Ovary (tissue), 9 donors: ENCODE results near the gene MED26. TPM values are rescaled to one million over a fixed set of nuclear protein-coding genes. Genes with fewer than 3 reads are reported as not detected.

Experiments used
- DNase-seq, 5 donors: peaks; one replicate each; pipeline ENCODE4 v3.0.0-alpha.2; 2019 to 2020
- H3K27ac ChIP-seq, 2 donors: fragments of 200-600 bp; one replicate each; pipeline versions ENCODE4 v1.5.1 to v1.8.0; 2019 to 2022
- H3K27me3 ChIP-seq: fragments of 200-600 bp; one replicate; pipeline ENCODE4 v1.8.0; 2022
- H3K36me3 ChIP-seq: fragments of 200-600 bp; sonication (generic); one replicate; pipeline ENCODE4 v1.5.1; 2019
- H3K4me1 ChIP-seq: one replicate; pipeline ENCODE4 v1.8.1; 2013; ENCODE audit warnings: mild to moderate bottlenecking, moderate library complexity; ENCODE audit not compliant: insufficient read depth
- H3K4me3 ChIP-seq: fragments of 200-600 bp; sonication (generic); one replicate; pipeline ENCODE4 v1.5.1; 2017
- H3K9me3 ChIP-seq, 2 donors: fragments of 200-600 bp in 1 of 2; sonication (generic) in 1 of 2; one replicate each; pipeline versions ENCODE4 v1.5.1 to v1.8.1; 2013 to 2019; ENCODE audit warnings: mild to moderate bottlenecking in 1 of 2, moderate library complexity in 1 of 2
- CTCF ChIP-seq, 3 donors: fragments of 450-650 bp in 2 of 3; fragments of 200-600 bp in 1 of 3; IDR thresholded peaks; one replicate each; pipeline versions ENCODE4 v1.5.1 to v1.8.0; 2016 to 2022; ENCODE audit warnings: antibody characterized with exemption in 3 of 3, mild to moderate bottlenecking in 1 of 3
- EP300 ChIP-seq: sonication (generic); formaldehyde crosslinking; IDR thresholded peaks from one replicate; pipeline ENCODE4 v1.6.1; 2017; ENCODE audit warnings: antibody characterized with exemption
- POLR2A ChIP-seq: fragments of 450-650 bp; IDR thresholded peaks from one replicate; pipeline ENCODE4 v1.6.1; 2017; ENCODE audit warnings: antibody characterized with exemption, mild to moderate bottlenecking, moderate library complexity
- WGBS, 3 donors: extraction: QIAGEN DNeasy Blood & Tissue Kit in 1 of 3; methylation state at CpG; one replicate each; pipeline versions ENCODE4 v1.1.5 to v1.1.7; 2013 to 2017; 5-methylcytosine and 5-hydroxymethylcytosine counted together
- intact Hi-C, 4 donors: fragments of 100-400 bp; cut with DNase I; formaldehyde crosslinking; loops; one replicate each; pipeline versions ENCODE4 v1.11.0 to v1.15.1; 2022 to 2023
- polyA plus RNA-seq, 2 donors: library from polyadenylated mRNA; stranded (reverse); fragments of 200-250 nt in 1 of 2; fragments of 350-450 nt in 1 of 2; fragmentation: Illumina TruSeq in 1 of 2; extraction: RNeasy Lipid Tissue Mini Kit (QIAGEN cat#74804) in 1 of 2; gene quantifications; one replicate each; pipeline ENCODE4 v1.2.3, GENCODE V29; 2013 to 2014
- total RNA-seq, 7 donors: library from RNA; depleted of rRNA in 2 of 7; stranded (reverse); fragments of >200 nt in 2 of 7; fragmentation: NEBNext Ultra II Directional in 3 of 7; extraction: Animal tissue kit (Norgen Biotek cat#: 25700) in 3 of 7; gene quantifications; one replicate each; pipeline versions ENCODE4 v1.1.0 to v1.2.4, GENCODE V29; 2016 to 2023
- donor health status: DM: no; HTN: no; CAD: no; lungs with moderate emphysema.
- donor health status: DM: no; HTN: no; CAD: no.
- donor health status: Bipolar disorder and iron deficiency.
- donor health status: DM: yes; HTN: yes; CAD: no.
- donor health status: DM: no; HTN: no; CAD: no.
- donor health status: DM: yes; HTN: yes; CAD: no.

MED26 gene
- total and polyA plus RNA-seq, 9 donors = 3.0 to 13.2 (median 10.8) TPM

GRCh38 chr19:16573925-16574324 is 54.1 kb downstream of the MED26 start:
- DNase-seq = no peak
- H3K9me3 ChIP-seq = no peaks in the 10 kb centered on the region
- H3K27ac ChIP-seq = no peak overlapping the region
- TF ChIP-seq EP300 = no peak
- no peak for TF ChIP-seq POLR2A
- TF ChIP-seq CTCF (IDR thresholded peaks at IDR 0.05) = no peak
- H3K27me3 ChIP-seq = no peaks in the 10 kb centered on the region
- intact Hi-C loops = loop anchor here in 1 of 4 donors (5.0 kb wide), 1 partner anchor 53 kb away; the partner anchor contains the start of gene MED26
- no peaks in the 10 kb centered on the region for H3K36me3 ChIP-seq
- no peak overlapping the region for H3K4me3 ChIP-seq
- peaks cover 15% of the 10 kb centered on the region for H3K4me1 ChIP-seq

GRCh38 chr19:16573296-16573695 is 54.7 kb downstream of the MED26 start:
- intact Hi-C loops = loop anchor here in 1 of 4 donors (5.0 kb wide), 1 partner anchor 54 kb away; the partner anchor contains the start of gene MED26

GRCh38 chr19:16572332-16573211 is 55.4 kb downstream of the MED26 start, which contains the start of gene SLC35E1:
Gene SLC35E1, minus strand, starts transcription at chr19:16572415. Its CDS starts 51 bp downstream, at chr19:16572364.
- peak within 1 kb of the TSS; percentile 39 to 52 for H3K27ac ChIP-seq
- 0 to 1% (median 1%) methylated on average over 66 to 83 of the region's 83 CpGs for whole genome bisulfite sequencing, 3 donors
- H3K4me1 ChIP-seq = peaks cover 15% of the 10 kb centered on the region
- H3K4me3 ChIP-seq = peak within 1 kb of the TSS; percentile 79
- no peaks in the 10 kb centered on the region for H3K36me3 ChIP-seq
- no peaks in the 10 kb centered on the region for H3K27me3 ChIP-seq
- TF ChIP-seq CTCF (IDR thresholded peaks at IDR 0.05) = no peak
- peak; percentile 85 for TF ChIP-seq POLR2A
- intact Hi-C loops = loop anchor here in 1 of 4 donors (5.0 kb wide), 1 partner anchor 55 kb away; the partner anchor contains the start of gene MED26
- peak; percentile 93 to 96 (median 94) for DNase-seq
- H3K9me3 ChIP-seq = no peaks in the 10 kb centered on the region

More at GRCh38 chr19:16573296-16573695, 54.7 kb downstream of the MED26 start:
- H3K9me3 ChIP-seq = no peaks in the 10 kb centered on the region
- no peaks in the 10 kb centered on the region for H3K36me3 ChIP-seq
- WGBS, 3 donors = 54 to 62% (median 55%) methylated on average over 13 of the region's 13 CpGs
- H3K27ac ChIP-seq = peak overlapping the region in 1 of 2 donors; percentile 24
- DNase-seq = no peak
- peak overlapping the region; percentile 79 for H3K4me3 ChIP-seq
- H3K4me1 ChIP-seq = peaks cover 15% of the 10 kb centered on the region
- H3K27me3 ChIP-seq = no peaks in the 10 kb centered on the region
- TF ChIP-seq EP300 (no peak), CTCF (IDR thresholded peaks at IDR 0.05) (no peak)

DNA sequence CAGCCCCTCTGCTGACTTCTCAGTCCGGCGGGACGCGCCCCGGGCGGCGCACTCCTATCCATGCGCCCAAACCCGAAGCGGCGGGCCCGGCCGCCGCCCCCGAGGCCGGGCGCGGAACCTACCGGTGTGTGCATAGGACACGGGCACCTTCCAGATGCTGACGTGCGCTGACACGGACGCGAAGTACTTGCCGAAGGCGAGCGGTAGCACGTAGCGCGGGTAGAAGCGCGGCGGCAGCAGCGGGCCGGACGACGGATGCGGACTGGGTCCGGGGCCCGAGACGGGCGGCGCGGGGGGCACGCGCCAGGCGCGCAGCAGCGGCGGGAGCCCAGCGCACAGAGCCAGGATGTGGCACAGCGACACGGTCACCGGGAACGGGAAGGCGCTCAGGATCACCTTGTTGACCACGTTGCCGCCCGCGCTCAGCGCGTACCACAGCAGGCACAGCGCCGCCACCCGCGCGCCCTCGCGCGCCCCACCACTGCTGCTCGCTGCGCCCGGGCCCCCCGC is 56.1 kb downstream of the MED26 start:
- H3K27me3 ChIP-seq = no peaks in the 10 kb centered on the region
- TF ChIP-seq EP300 (no peak), CTCF (IDR thresholded peaks at IDR 0.05) (no peak), POLR2A (no peak)
- peaks cover 15% of the 10 kb centered on the region for H3K4me1 ChIP-seq
- 0 to 1% (median 1%) methylated on average over 53 to 75 of the region's 75 CpGs for WGBS, 3 donors
- peak in 2 of 5 donors; percentile 36 to 55 for DNase-seq
- H3K9me3 ChIP-seq = no peaks in the 10 kb centered on the region
- intact Hi-C loops = loop anchor here in 1 of 4 donors (5.0 kb wide), 1 partner anchor 55 kb away; the partner anchor contains the start of gene MED26
- peak overlapping the region; percentile 79 for H3K4me3 ChIP-seq
- peak overlapping the region; percentile 39 to 52 for H3K27ac ChIP-seq
- H3K36me3 ChIP-seq = no peaks in the 10 kb centered on the region
